Mesangial cell (primary cell): ENCODE results near the gene SLC41A1. TPM values are rescaled to one million over a fixed set of nuclear protein-coding genes. Genes with fewer than 3 reads are reported as not detected.

ENCODE experiments used
- total RNA-seq: library from RNA; depleted of rRNA; stranded (reverse); fragments of >200 nt; gene quantifications from 2 replicates; pipeline ENCODE4 v1.2.3, GENCODE V29; 2015

Gene SLC41A1
- total RNA-seq, result 10.8 and 13.2 TPM in 2 replicates

DNA sequence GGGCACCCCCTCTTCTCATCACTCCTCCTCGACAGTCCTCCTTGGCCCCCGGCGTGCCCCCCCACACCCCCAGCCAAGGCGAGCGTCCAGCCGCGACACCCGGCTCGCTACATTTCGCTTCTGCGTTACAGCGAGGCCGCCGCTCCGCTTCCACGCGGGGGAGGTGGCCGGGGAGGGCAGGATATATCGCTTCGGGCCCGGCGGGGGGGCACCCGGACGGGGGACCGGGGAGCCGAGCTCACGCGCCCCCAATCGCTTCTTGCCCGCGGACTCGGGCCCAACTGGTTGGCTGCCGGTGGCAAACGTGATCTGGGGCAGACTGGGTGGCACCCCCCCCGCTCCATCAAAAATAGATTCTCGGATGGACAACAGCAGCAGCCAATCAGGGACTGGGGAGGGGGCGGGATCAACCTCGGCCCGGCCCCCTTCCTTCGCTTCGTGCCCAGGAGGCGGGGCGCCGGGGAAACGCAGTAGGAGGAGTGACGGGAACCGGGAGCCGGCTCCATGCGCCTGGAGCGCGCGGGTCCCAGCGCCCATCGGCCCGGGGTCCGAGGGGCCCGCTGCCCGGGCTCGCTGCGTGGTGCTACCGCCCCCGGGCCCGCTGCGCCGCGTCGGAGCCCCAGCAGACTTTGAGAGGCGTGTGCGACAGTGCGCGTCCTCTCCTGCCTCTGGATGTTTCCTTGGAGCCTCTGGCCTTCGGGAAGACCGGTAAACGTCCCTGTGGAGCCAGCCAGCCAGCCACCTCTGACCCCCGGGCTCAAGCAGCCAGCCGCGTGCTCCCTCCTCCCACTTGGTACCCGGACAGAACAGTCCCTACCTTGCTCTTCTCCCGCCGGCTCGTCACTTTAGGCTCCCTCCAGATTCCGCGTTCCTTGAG lies at the start of gene SLC41A1:
Gene SLC41A1, minus strand, starts transcription at position 321 of the 877 bp plus-strand sequence. CDS start 2,757 bp downstream, outside the sequence.

DNA sequence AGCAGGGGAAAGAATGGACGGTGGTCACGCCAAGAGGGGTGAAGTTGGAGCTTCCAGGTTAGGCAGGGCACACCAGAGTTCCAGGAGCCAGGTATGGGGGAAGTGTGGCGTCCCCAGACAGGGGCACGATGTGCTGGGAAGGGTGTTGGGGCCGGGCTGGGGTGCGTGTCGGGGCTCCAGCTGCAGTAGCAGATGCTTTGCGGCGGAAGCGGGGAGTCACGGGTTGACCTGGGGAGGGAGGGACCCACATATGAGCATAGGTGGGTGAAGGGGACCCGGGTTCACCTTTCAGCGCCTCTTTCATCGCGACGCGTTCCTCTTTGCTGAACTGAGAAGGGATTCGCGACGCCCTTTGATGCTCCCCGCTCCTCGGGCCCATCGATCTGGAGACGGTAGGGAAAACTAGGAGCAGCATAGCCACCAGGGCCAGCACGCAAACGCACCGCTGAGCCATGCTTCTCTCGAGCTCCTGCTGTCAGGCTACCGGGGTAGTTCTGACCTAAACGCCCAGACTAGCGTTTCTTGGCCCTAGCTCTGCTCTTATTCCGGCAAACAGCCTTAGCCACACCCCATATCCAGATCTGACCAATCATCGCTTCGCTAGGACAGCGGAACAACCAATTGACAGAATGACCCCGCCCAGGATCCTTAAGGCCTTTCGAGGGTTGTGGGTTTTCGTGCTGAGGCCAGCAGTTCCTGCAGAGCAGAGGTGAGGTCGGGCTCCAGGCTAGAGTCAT lies 36.8 kb upstream of the SLC41A1 start, which contains the start of gene PM20D1:
Gene PM20D1, minus strand, starts transcription at position 514 of the 737 bp plus-strand sequence. Its CDS starts 60 bp downstream, at position 454.

DNA sequence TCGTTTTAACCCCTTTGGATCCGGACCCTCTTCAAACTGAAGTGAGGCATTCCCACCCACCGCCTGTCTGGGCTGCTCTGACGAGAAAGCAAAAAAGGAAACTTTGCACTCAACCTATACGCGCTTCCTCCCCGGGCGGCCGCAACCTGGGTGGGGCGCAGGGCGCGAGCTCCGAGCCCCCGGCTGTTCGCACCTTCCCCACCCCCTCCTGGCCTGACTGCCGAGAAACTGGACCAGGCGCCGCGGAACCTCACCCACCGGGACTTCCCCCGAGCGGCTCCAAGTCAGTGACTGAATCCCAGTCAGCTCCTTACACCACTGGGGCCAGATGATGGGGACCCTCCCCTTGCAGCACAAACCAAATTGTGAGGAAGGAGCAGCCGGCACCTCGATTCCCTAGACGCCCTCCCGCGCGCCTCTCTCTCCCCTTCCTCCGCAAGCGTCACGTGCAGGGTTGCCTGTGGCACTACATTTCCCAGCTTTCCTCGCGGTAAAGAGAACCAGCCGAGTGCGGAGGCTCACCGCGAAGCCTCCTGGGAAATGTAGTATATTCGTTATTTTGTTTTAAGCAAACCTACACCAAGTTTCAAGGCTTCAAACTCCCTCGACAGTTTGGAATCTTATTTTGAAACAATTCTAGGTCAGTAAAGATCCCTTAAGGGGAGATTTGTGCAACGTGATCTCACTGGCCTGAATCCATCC lies 37.8 kb downstream of the SLC41A1 start, which contains the start of gene RAB29:
Gene RAB29, minus strand, starts transcription at position 468 of the 702 bp plus-strand sequence. CDS start 526 bp downstream, outside the sequence.

DNA sequence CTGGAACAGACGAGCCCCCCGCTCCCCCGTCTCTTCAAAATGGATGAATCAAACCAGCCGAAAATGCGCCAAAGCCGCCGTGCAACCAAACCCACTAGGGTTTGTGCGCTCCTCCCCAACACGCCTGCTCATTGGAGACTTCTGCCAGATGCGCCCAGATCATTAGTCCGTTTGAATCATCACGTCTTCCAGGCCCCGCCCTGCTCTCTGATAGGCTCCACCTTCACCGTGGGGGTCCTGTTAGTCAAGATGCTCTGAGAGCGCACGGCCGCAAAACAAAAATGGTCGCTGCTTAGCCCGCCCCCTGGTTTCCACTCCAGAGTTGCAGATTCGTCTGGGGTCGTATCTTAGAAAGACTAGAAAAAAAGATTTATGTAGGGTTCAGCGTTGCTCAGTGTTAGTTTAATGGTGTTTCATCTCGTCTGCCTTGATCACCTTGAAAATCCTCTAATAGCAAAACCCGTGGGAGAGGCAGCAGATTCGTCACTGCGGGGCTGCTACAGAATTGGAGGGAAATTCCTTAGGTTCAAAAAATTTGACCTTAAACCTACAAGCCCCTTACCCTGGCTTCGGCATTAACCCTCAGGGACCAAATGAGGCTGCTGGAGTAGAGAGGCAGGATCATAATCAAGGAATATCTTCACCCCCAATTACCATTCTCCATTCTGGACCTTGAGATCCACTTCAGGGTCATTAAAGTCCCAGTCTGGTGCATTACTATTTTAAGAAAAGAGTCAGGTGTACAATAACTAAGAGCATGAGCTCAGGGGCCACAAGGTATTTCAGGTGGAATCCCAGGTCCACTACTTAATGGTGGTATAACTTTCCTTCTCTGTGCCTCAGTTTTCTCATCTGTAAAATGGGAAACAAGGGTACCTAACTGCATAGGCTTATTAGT lies 62.6 kb downstream of the SLC41A1 start, which contains the start of gene NUCKS1:
Gene NUCKS1, minus strand, starts transcription at position 45 of the 898 bp plus-strand sequence. CDS start 209 bp downstream, outside the sequence.

Other genes starting within 250 kb of the SLC41A1 start
- 8.3 and 10.5 TPM in 2 replicates for gene ELK4, start 181.2 kb downstream of the SLC41A1 start, total RNA-seq
- 6.8 and 8.0 TPM in 2 replicates for gene SLC45A3, start 132.7 kb downstream of the SLC41A1 start, total RNA-seq
- gene NUCKS1, start 63.0 kb downstream of the SLC41A1 start, total RNA-seq, result 38.7 and 75.8 TPM in 2 replicates
- 13.5 and 14.6 TPM in 2 replicates for gene RAB29, start 37.7 kb downstream of the SLC41A1 start, total RNA-seq
- gene PM20D1, start 36.9 kb upstream of the SLC41A1 start, total RNA-seq, result 0.63 and 1.5 TPM in 2 replicates
- not detected in 2 replicates for gene SLC26A9, start 130.3 kb upstream of the SLC41A1 start, total RNA-seq
- gene RAB7B, start 190.2 kb upstream of the SLC41A1 start, total RNA-seq, result 0.33 and 1.6 TPM in 2 replicates
- gene CTSE, start 210.7 kb upstream of the SLC41A1 start, total RNA-seq, result 0.13 TPM in 1 of 2 replicates, not detected in the other
- 1.3 and 12.0 TPM in 2 replicates for gene RHEX, start 240.0 kb upstream of the SLC41A1 start, total RNA-seq